Adrenal gland (tissue), 12 donors: Measurements from ENCODE around the gene EEF1G. TPM values are rescaled to one million over a fixed set of nuclear protein-coding genes. Genes with fewer than 3 reads are reported as not detected.
"Not testable (repeated sequence)": the region's sequence is repeated elsewhere in the genome, so short reads cannot be mapped to it uniquely, and the experiment has no call there.

Experiments used
- DNase-seq, 7 donors: peaks; one replicate each; pipeline ENCODE4 v3.0.0-alpha.2; 2019 to 2020
- H3K27ac ChIP-seq, 5 donors: fragments of 200-600 bp; sonication (generic) in 4 of 5; 1 replicate in 3 of 5; 2 replicates in 2 of 5; pipeline versions ENCODE4 v1.5.1 to v1.8.0; 2016 to 2020; ENCODE audit warnings: mild to moderate bottlenecking in 1 of 5
- H3K27me3 ChIP-seq: fragments of 200-600 bp; 2 replicates; pipeline ENCODE4 v1.8.0; 2021
- H3K36me3 ChIP-seq, 2 donors: fragments of 200-600 bp; replicated peaks in 1 of 2; 1 replicate in 1 of 2; 2 replicates in 1 of 2; pipeline versions ENCODE4 v1.5.1 to v1.8.0; 2018 to 2022
- H3K4me1 ChIP-seq, 2 donors: fragments of 200-600 bp; replicated peaks in 1 of 2; 1 replicate in 1 of 2; 2 replicates in 1 of 2; pipeline versions ENCODE4 v1.5.1 to v1.8.0; 2018 to 2021
- H3K4me3 ChIP-seq, 4 donors: fragments of 200-600 bp; sonication (generic) in 3 of 4; one replicate each; pipeline ENCODE4 v1.5.1; 2016 to 2018
- H3K9me3 ChIP-seq, 3 donors: fragments of 200-600 bp; sonication (generic) in 1 of 3; replicated peaks in 1 of 3; 1 replicate in 2 of 3; 2 replicates in 1 of 3; pipeline versions ENCODE4 v1.5.1 to v1.8.0; 2016 to 2021
- POLR2A ChIP-seq, 2 donors: fragments of 450-650 bp; IDR thresholded peaks; one replicate each; pipeline ENCODE4 v1.6.1; 2017; ENCODE audit warnings: antibody characterized with exemption in 2 of 2, mild to moderate bottlenecking in 2 of 2, moderate library complexity in 1 of 2
- WGBS, 4 donors: extraction: QIAGEN DNeasy Blood & Tissue Kit in 2 of 4; methylation state at CpG; one replicate each; pipeline versions ENCODE4 v1.1.5 to v1.1.7; 2013 to 2017; 5-methylcytosine and 5-hydroxymethylcytosine counted together
- intact Hi-C, 2 donors: fragments of 100-400 bp; cut with DNase I; formaldehyde crosslinking; loops; one replicate each; pipeline versions ENCODE4 v1.14.1 to v1.15.0; 2022 to 2023
- polyA plus RNA-seq, 3 donors: library from polyadenylated mRNA; stranded (reverse); fragments of 200-250 nt in 2 of 3; fragments of 350-450 nt in 1 of 3; fragmentation: Illumina TruSeq in 1 of 3; extraction: RNeasy Lipid Tissue Mini Kit (QIAGEN cat#74804) in 1 of 3; gene quantifications; one replicate each; pipeline ENCODE4 v1.2.3, GENCODE V29; 2013 to 2014
- total RNA-seq, 9 donors: library from RNA; depleted of rRNA in 4 of 9; stranded (reverse); fragments of >200 nt in 4 of 9; fragments of 120-200 nt in 1 of 9; fragmentation: NEBNext Ultra II Directional in 1 of 9; extraction: Animal tissue kit (Norgen Biotek cat#: 25700) in 1 of 9; gene quantifications; one replicate each; pipeline versions ENCODE4 v1.1.0 to v1.2.4, GENCODE V29; 2013 to 2023
- TF ChIP-seq, protein P1 (sequence below), 6 experiments: fragments of 450-650 bp in 4 of 6; fragments of 200-600 bp in 2 of 6; sonication (generic) in 1 of 6; IDR thresholded peaks; 1 replicate in 5 of 6; 2 replicates in 1 of 6; pipeline versions ENCODE4 v1.5.1 to v1.8.0; 2016 to 2021; ENCODE audit warnings: antibody characterized with exemption in 6 of 6, mild to moderate bottlenecking in 2 of 6, moderate library complexity in 1 of 6
- donor health status: healthy with polysubstance abuse.
- donor health status: Bipolar disorder and iron deficiency.
- donor health status: DM: yes; HTN: yes; CAD: no.
- donor health status: DM: no; HTN: no; CAD: no.
- donor health status: DM: no; HTN: no; CAD: no.
- donor health status: DM: yes; HTN: yes; CAD: no.

Gene EEF1G
- total and polyA plus RNA-seq, 12 donors = 646 to 1,585 (median 1,183) TPM

DNA sequence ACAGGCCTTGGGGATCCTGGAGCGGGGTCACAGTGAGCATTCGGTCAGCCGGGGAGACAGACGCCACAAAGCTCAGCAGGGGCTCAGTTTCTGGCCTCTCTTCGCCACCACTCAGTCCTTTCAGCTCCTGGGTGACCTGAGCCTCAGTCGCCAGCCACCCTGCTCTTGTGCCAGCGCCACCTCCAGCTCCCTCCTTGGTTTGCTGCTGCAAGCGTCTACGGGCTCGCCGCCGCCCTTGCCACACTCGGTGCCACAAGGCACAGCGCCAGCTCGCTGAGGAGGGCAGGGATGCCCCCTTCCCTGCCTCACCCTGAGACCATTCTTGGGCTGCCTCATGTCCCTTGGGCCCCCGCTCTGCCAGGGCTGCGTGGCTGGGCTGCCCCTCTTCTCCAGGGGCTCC is 1.5 kb upstream of the EEF1G start:
- Histone ChIP-seq H3K4me3 (peak overlapping the region in 1 of 4 donors; percentile 54), H3K4me1 (peaks cover 13 to 38% of the 10 kb centered on the region in 2 donors), H3K36me3 (peaks cover 0 to 58% of the 10 kb centered on the region in 2 donors), H3K9me3 (no peaks in the 10 kb centered on the region), H3K27ac (peak overlapping the region in 4 of 5 donors; percentile 71 to 98 (median 88)), H3K27me3 (no peaks in the 10 kb centered on the region)
- TF ChIP-seq, protein P1, sequence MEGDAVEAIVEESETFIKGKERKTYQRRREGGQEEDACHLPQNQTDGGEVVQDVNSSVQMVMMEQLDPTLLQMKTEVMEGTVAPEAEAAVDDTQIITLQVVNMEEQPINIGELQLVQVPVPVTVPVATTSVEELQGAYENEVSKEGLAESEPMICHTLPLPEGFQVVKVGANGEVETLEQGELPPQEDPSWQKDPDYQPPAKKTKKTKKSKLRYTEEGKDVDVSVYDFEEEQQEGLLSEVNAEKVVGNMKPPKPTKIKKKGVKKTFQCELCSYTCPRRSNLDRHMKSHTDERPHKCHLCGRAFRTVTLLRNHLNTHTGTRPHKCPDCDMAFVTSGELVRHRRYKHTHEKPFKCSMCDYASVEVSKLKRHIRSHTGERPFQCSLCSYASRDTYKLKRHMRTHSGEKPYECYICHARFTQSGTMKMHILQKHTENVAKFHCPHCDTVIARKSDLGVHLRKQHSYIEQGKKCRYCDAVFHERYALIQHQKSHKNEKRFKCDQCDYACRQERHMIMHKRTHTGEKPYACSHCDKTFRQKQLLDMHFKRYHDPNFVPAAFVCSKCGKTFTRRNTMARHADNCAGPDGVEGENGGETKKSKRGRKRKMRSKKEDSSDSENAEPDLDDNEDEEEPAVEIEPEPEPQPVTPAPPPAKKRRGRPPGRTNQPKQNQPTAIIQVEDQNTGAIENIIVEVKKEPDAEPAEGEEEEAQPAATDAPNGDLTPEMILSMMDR (IDR thresholded peaks at IDR 0.05) = no peak
- TF ChIP-seq POLR2A (IDR thresholded peaks at IDR 0.05) = no peak
- DNase-seq = no peak
- 39 to 55% (median 50%) methylated on average over 13 to 17 of the region's 17 CpGs for WGBS, 4 donors
- intact Hi-C loops = no loop called here

GRCh38 chr11:62574363-62575071 is 826 bp upstream of the EEF1G start:
- no peaks in the 10 kb centered on the region for H3K9me3 ChIP-seq
- intact Hi-C loops = no loop called here
- peak overlapping the region in 3 of 4 donors; percentile 2 to 54 (median 41) for H3K4me3 ChIP-seq
- H3K27ac ChIP-seq = peak overlapping the region; percentile 43 to 98 (median 85)
- DNase-seq = peak in 4 of 7 donors; percentile 38 to 59 (median 55)
- WGBS, 4 donors = 0 to 1% (median 1%) methylated on average over 23 to 33 of the region's 33 CpGs
- no peaks in the 10 kb centered on the region for H3K27me3 ChIP-seq
- H3K4me1 ChIP-seq = peaks cover 13 to 45% of the 10 kb centered on the region in 2 donors
- TF ChIP-seq POLR2A (IDR thresholded peaks at IDR 0.05) = no peak
- TF ChIP-seq, protein P1 (IDR thresholded peaks at IDR 0.05) = no peak
- peaks cover 0 to 58% of the 10 kb centered on the region in 2 donors for H3K36me3 ChIP-seq

GRCh38 chr11:62573006-62573591 is 592 bp downstream of the EEF1G start:
- Histone ChIP-seq H3K4me3 (peak overlapping the region; percentile 64 to 92 (median 83)), H3K9me3 (no peaks in the 10 kb centered on the region), H3K27ac (peak overlapping the region in 4 of 5 donors; percentile 67 to 86 (median 70)), H3K36me3 (peaks cover 0 to 58% of the 10 kb centered on the region in 2 donors), H3K4me1 (peaks cover 13 to 45% of the 10 kb centered on the region in 2 donors), H3K27me3 (no peaks in the 10 kb centered on the region)
- 1% methylated on average over 31 to 33 of the region's 33 CpGs for WGBS, 4 donors
- intact Hi-C loops = no loop called here
- peak in 4 of 7 donors; percentile 44 to 57 (median 49) for DNase-seq
- TF ChIP-seq, protein P1 (IDR thresholded peaks at IDR 0.05) = no peak
- TF ChIP-seq POLR2A (IDR thresholded peaks at IDR 0.05) = no peak

- TF ChIP-seq POLR2A (IDR thresholded peaks at IDR 0.05) = no peak
- TF ChIP-seq, protein P1 (IDR thresholded peaks at IDR 0.05) = no peak
- Histone ChIP-seq H3K27ac (peak overlapping the region in 2 of 5 donors; percentile 67 to 86), H3K4me1 (peaks cover 13 to 45% of the 10 kb centered on the region in 2 donors), H3K4me3 (peak overlapping the region in 1 of 4 donors; percentile 74), H3K9me3 (no peaks in the 10 kb centered on the region), H3K27me3 (no peaks in the 10 kb centered on the region), H3K36me3 (peaks cover 0 to 61% of the 10 kb centered on the region in 2 donors)
- DNase-seq = no peak
- WGBS, 4 donors = 68 to 74% (median 70%) methylated on average over 12 of the region's 12 CpGs
- intact Hi-C loops = no loop called here
Measured at GRCh38 chr11:62572431-62572830, 1.3 kb downstream of the EEF1G start.

DNA sequence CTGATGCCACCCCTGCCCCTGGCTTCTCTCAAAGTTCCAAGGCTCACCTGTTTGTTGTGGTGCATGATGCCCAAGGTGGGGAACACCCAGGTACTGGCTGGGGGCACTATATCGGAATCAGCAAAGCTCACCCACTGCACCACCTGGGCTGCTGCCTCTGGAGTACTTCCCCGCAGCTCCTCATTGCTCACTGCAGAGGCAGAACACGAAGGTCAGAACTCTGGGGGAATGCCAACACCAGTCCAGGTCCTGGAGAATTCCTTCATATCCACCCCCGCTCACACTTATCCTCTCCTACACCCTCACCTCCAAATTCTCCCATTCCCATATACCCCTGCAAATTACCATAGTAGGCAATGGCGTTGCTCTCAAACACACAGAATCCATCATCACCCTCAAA is 2.2 kb downstream of the EEF1G start:
- peaks cover 0 to 65% of the 10 kb centered on the region in 2 donors for H3K36me3 ChIP-seq
- H3K27me3 ChIP-seq, intact Hi-C loops, H3K9me3 ChIP-seq, H3K4me3 ChIP-seq: not testable (repeated sequence)
- H3K27ac ChIP-seq = peak overlapping the region in 1 of 5 donors; percentile 11
- peak in 2 of 7 donors; percentile 53 to 60 for DNase-seq
- peaks cover 13 to 45% of the 10 kb centered on the region in 2 donors for H3K4me1 ChIP-seq
- WGBS, 4 donors = 46 to 70% (median 57%) methylated on average over 5 of the region's 5 CpGs

DNA sequence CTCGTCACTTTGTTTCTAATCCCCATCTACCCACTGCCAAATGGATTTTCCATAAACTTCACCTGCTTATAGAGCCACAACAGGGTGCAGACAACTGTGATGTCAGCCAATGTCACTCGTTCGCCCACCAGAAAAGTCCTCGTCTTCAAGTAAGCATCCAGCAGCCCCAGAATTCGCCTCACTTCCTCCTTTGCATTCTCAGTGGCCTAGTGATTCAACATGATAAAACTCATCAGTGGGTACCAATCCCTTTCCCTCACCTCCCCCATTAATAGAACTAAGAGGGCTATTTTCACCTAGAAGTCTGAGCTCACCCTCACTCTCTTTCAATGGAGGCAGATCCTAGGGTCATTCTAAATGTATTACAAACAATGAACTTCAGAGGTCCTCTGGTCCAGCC is 2.8 kb downstream of the EEF1G start:
- H3K9me3 ChIP-seq, intact Hi-C loops, DNase-seq, H3K27me3 ChIP-seq, H3K4me3 ChIP-seq: not testable (repeated sequence)
- WGBS, 4 donors = 80 to 95% (median 89%) methylated on average over 5 of the region's 5 CpGs
- peaks cover 0 to 66% of the 10 kb centered on the region in 2 donors for H3K36me3 ChIP-seq
- peaks cover 13 to 40% of the 10 kb centered on the region in 2 donors for H3K4me1 ChIP-seq
- H3K27ac ChIP-seq = peak overlapping the region in 1 of 5 donors; percentile 11
